ENCODE measurements around the gene WSB2. TPM values are rescaled to one million over a fixed set of nuclear protein-coding genes. Genes with fewer than 3 reads are reported as not detected.

WSB2 gene
- total and polyA plus RNA-seq, 10 of the 15 experiments (the other 5 are each of a cell fraction or from before 2014, with no cell fraction given), result 18.3 to 82.6 (median 43.7) TPM

GRCh38 chr12:118060301-118061010 lies 523 bp downstream of the WSB2 start:
- H4K20me1 ChIP-seq (ENCODE audit: control insufficient read depth, insufficient read depth), result no peaks in the 10 kb centered on the region
- H3K79me2 ChIP-seq (ENCODE audit: control insufficient read depth, insufficient read depth, low read length), result peaks cover 32% of the 10 kb centered on the region
- CTCF ChIA-PET, result interaction anchor here (0.8 to 2.0 kb wide), 9 partner anchors 13 to 316 kb away, joined by 3 to 6 read pairs (median 4); partner anchors contain the start of gene SUDS3
- peak; percentile 29 for ATAC-seq
- FAIRE-seq, result no peak
- H2AFZ ChIP-seq (ENCODE audit: control insufficient read depth, low read depth, low read length), result peak overlapping the region; percentile 2; the same call in 1 of the 2 replicates
- POLR2A ChIA-PET, result interaction anchor here (1.3 kb wide), 1 partner anchor 16 kb away, joined by 3 read pairs; no protein-coding TSS in a partner anchor
- H3K4me3 ChIP-seq, result peak overlapping the region; percentile 90
- H3K4me1 ChIP-seq (ENCODE audit: control insufficient read depth, insufficient read depth, low read length), result peaks cover 13% of the 10 kb centered on the region
- no peak for TF ChIP-seq PAX8 (IDR thresholded peaks at IDR 0.05)
- no peak for TF ChIP-seq MAX (IDR thresholded peaks at IDR 0.05; ENCODE audit: low read depth, low read length)
- no peak for TF ChIP-seq NFXL1 (IDR thresholded peaks at IDR 0.05; ENCODE audit: borderline replicate concordance)
- no peak for TF ChIP-seq MYB (IDR thresholded peaks at IDR 0.05; ENCODE audit: borderline replicate concordance, low read depth, low read length)
- no peak for TF ChIP-seq BHLHE40 (IDR thresholded peaks at IDR 0.05; ENCODE audit: borderline replicate concordance in 1 of 2, low read depth in 2 of 2, low read length in 1 of 2)
- no peak for TF ChIP-seq ZBTB4 (CRISPR knock-in tag; IDR thresholded peaks at IDR 0.05)
- peak; percentile 38 for TF ChIP-seq IKZF1 (conservative IDR thresholded peaks at IDR 0.05)
- no peak for TF ChIP-seq KLF5 (IDR thresholded peaks at IDR 0.05; ENCODE audit: partially characterized antibody)
- TF ChIP-seq BCL11A (IDR thresholded peaks at IDR 0.05; ENCODE audit: low read depth, low read length), result no peak
- no peak for TF ChIP-seq ASH2L (IDR thresholded peaks at IDR 0.05; ENCODE audit: borderline replicate concordance, low read depth)
- TF ChIP-seq JUND (IDR thresholded peaks at IDR 0.05; ENCODE audit: low read depth, low read length), result no peak
- 0 out of 2 replicates have a peak, but pooled peaks have one; percentile 28 for TF ChIP-seq MXI1 (IDR thresholded peaks at IDR 0.05; ENCODE audit: low read depth, low read length)
- TF ChIP-seq BCLAF1 (IDR thresholded peaks at IDR 0.05), result no peak
- no peak for TF ChIP-seq MEF2B (IDR thresholded peaks at IDR 0.05; ENCODE audit: partially characterized antibody, poor library complexity, severe bottlenecking)
- no peaks in the 10 kb centered on the region for H3K9me3 ChIP-seq (replicated peaks; ENCODE audit: control insufficient read depth, insufficient read depth, low read length)
- H3K4me2 ChIP-seq (ENCODE audit: control insufficient read depth, insufficient read depth), result peak overlapping the region; percentile 36
- H3K27ac ChIP-seq (ENCODE audit: control insufficient read depth, insufficient read depth), result peak overlapping the region; percentile 66
- no peaks in the 10 kb centered on the region for H3K36me3 ChIP-seq (ENCODE audit: control insufficient read depth in 2 of 2, insufficient read depth in 2 of 2, low read length in 1 of 2)
- SMC1A ChIA-PET (ENCODE audit: uncharacterized antibody, unreplicated experiment), result interaction anchor here (1.0 to 4.6 kb wide), 3 partner anchors 12 to 186 kb away, joined by 3 to 28 read pairs (median 3); no protein-coding TSS in a partner anchor
- intact Hi-C loops (cut with micrococcal nuclease; ENCODE audit: unreplicated experiment) (loop anchor here (2.0 kb wide), 1 partner anchor 316 kb away; the partner anchor contains the start of gene SUDS3), in situ Hi-C loops (cut with MboI) (no loop called here)
- RAD21 ChIA-PET (ENCODE audit: unreplicated experiment), result interaction anchor here (0.6 to 1.7 kb wide), 8 partner anchors 12 to 352 kb away, joined by 3 to 7 read pairs (median 4); no protein-coding TSS in a partner anchor
- H3K27me3 ChIP-seq (replicated peaks in 1 of 2; ENCODE audit: control insufficient read depth in 2 of 2, insufficient read depth in 2 of 2, low read length in 1 of 2), result no peaks in the 10 kb centered on the region
- TSS peak; percentile 66 for BruUV-seq (replicated peaks)
- DNase-seq (ENCODE audit: low read depth, low spot score), result no peak
- H3K9ac ChIP-seq (ENCODE audit: control insufficient read depth, insufficient read depth, low read length), result peak overlapping the region; percentile 79
- WGBS (ENCODE audit: insufficient coverage, insufficient replicate concordance, low lambda C conversion rate, missing lambda C conversion rate), result under 1% methylated on average over 9 of the region's 46 CpGs
